ENCODE results near the gene NRN1.
"Not testable (repeated sequence)": the region's sequence is repeated elsewhere in the genome, so short reads cannot be mapped to it uniquely, and the experiment has no call there.

Gene NRN1, protein sequence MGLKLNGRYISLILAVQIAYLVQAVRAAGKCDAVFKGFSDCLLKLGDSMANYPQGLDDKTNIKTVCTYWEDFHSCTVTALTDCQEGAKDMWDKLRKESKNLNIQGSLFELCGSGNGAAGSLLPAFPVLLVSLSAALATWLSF

DNA sequence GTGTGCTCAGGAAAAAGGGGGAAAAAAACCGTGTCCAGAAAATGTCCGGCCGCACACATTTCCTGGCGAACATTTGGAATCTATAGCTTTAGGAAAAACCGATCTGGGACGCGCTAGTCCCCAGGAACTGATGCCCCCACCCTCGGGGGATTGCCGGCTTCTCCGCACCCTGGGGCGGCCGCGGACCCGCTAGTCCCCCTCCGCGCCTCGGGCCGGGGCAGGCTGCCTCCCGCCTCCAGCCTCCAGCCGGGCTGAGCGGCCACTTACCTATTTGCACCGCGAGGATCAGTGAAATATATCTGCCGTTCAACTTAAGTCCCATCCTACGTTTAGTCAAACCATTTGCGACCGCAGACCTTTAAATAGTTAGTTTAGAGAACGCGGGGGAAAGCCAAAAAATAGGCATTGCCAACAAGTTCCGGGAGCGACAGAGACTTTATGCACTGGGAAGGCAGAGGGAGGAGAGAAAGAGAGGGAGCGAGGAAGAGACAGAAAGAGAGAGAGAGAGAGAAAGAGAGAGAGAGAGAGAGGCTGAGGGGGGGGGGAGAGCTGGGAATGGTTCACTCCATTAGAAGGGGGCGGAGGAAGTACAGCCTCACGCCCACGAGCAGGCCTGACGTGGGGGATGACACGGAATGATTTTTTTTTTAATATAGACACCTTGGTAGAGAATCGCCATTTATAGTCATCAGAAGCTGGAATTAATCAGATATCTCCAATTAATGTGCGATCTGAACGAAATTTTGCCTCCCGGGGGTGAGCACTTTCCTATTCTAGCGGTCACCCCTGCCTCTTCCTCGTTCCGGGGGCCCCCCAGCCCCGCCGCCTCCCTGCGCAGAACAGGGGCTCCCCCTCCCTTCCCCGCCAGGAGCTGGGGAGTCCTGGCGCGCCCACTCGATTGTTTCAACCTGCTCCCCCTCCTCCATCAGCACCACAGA is at the start of gene NRN1:
TSS of gene NRN1 (minus strand) at position 498 of the 938 bp plus-strand sequence. CDS start at position 322, 176 bp downstream.
- no peak for DNase-seq (ENCODE audit: low spot score)

DNA sequence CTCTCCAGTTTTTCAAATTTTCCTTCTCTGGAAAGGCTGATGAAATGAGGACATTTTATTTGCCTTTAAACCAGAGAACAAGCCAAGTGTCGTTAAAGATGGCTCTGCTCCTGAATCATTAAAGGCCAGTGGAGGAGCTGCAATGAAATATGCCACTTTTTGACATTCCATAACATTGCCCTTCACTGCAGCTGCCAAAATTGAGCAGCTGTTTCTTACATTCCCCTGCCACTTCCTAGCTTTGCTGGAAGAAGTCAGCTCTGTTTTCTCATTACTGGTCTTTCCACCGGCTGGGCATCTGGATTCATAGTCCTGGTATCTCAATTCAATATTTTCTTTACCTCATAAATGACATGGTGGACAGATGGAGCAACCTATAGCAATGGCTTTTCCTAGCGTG is 45.5 kb upstream of the NRN1 start:
- DNase-seq (ENCODE audit: low spot score), result no peak

DNA sequence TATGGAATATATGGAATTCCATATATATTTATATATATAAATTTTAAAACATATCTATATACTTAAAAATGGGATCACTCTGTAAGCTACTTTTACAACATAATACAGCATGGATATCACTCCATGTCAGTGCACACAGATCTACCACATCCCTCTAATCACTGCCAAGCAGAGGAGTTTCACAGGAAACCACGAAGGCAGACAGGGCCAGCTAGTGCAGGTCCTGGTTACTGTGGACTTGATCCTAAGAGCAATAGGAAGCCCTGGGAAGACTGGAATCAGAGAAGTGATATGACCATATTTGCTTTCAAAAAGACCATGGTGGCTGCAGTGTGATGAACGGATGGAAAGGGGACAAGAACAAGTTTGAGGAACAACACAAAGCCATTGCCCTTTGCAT is 40.0 kb upstream of the NRN1 start:
- DNase-seq (ENCODE audit: low spot score), result no peak

DNA sequence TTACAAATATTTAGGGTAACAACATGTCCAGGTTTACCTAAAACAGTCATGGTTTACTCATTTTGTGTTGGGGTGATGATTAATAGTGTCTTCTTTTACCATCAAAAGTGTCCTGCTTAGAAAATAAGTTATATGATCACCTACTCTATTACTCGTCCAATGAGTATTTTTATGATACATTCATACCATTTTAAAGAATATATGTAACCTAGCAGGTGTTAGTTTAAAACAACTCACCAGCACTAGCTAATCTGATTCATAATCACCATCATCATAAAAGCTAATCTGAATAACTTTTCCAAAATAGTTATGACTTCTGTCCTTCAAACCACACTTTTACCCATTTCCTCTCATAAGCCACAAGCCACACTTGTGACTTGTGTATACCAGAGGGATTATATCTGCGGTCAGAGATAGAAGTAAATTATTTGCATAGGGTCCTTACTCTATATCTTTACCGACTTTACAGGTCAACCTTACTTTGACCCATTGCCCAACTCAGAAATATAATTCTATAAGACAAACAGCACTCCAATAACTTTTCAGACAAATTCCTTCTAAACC is 33.3 kb upstream of the NRN1 start:
- no peak for DNase-seq (ENCODE audit: low spot score)

DNA sequence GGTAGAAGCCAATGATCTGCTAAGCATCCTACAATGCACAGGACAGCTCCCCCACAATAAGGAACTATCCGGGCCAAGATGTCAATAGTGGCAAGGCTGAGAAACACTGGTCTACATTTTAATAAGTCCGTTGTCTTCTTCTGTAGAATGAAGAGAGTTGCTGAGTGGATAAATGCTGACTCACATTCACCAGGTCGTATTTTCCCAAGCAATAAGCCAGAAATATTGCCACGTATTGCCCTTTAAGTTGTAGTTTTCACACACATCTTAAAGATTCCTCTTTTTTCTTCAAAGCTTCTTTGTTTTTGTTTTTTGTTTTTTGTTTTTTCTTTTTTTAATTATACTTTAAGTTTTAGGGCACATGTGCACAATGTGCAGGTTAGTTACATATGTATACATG is 30.5 kb upstream of the NRN1 start:
- no peak for DNase-seq (ENCODE audit: low spot score)

DNA sequence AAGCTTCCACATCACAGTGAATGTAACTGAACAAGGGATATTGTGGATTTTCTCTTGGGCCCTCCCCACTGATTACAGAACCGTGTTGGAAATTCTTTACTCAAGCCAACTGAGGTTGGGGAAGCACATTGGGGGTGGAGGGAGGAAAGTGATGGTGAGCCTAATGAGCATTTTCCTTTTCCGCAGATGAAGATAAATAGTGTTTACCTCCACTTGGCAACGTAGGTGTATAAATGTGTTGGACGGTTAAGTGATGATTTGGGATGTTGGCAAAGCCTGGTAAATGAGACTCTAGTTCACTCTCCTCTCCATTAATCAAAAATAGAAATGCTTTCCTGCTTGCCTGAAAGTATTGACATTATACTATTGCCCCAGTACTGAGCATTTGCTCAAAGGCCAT is 27.1 kb upstream of the NRN1 start:
- DNase-seq (ENCODE audit: low spot score), result no peak

DNA sequence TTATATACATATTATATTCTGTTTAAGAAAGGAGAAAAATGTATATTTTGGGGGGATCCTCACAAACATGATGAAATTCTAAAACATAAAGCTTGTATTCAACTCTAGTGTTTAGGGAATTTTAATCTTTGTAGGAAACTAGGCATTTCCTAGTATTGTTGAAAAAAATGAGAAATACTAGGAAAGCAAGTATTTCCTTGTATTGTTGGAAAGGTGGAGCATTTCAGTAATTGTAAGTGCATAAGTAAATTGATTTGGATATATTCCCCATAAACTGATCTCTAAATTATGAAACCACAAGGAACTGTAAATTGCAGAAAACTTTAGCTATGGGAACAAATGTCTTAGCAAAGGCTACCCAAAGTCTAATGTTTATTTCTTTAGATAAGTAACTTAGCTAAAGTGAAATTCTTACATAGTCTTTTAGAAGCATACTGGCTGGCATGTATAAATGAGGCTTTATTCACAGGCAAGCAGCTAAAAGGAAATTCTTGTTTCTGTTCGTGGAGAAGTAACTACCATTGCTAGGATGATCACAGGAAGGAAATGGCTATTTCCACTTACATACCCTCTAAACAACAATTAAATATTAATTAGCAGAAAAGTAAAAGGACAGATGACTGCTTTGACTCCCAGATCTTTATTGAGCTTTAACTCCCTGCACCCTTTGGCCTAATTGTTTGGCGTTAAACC is 19.9 kb upstream of the NRN1 start:
- no peak for DNase-seq (ENCODE audit: low spot score)

DNA sequence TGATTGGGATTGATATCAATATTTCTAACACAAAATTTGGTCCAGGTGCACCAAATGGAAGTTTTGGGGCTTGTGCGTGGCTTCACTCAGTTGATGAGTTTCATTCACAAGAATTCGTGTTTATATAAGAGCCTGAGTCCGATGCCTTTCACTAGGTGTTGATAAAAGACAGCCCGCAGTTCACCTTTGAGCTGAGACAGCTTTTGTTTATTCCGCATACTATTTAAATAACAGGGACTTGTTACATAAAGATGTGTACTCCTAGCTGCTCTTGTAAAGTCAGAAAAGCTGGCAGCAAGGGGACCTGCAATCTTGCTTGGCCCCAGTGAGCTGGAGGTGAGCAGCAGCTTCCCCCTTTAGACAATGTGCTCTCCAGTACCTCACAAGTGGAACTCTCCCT is 19.0 kb upstream of the NRN1 start:
- no peak for DNase-seq (ENCODE audit: low spot score)

DNA sequence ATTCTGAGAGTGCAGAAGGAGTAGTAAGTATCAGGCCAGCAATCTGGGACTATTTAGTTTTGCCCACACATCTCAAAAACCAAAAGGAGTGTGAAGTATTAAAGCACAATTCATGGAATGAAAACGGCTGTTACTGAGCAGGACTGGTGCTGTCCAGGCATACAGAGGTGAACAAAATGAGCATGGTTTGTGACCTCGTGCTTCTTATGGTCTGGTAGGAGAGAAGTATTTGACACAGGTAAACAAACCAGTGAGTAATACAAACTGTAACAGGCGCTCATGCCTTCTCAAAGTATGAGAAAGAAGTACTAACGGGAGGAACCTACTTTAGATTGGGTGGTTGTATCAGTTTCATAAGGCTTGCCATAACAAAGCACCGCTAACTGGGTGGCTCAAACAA is 17.5 kb upstream of the NRN1 start:
- no peak for DNase-seq (ENCODE audit: low spot score)

DNA sequence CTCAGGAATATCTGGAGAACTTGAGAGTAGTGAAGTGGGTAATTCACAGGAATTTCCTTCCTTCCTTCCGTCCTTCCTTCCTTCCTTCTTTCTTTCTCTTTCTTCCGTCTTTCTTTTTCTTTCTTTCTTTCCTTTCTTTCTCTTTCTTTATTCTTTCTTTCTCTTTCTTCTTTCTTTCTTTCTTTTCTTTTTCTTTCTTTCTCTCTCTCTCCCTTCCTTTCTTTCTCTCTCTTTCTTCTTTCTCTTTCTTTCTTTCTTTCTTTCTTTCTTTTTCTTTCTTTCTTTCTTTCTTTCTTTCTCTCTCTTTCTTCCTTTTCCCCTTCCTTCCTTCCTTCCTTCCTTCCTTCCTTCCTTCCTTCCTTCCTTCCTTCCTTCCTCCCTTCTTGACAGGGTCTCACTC is 16.1 kb upstream of the NRN1 start:
- DNase-seq (ENCODE audit: low spot score), result not testable (repeated sequence)

DNA sequence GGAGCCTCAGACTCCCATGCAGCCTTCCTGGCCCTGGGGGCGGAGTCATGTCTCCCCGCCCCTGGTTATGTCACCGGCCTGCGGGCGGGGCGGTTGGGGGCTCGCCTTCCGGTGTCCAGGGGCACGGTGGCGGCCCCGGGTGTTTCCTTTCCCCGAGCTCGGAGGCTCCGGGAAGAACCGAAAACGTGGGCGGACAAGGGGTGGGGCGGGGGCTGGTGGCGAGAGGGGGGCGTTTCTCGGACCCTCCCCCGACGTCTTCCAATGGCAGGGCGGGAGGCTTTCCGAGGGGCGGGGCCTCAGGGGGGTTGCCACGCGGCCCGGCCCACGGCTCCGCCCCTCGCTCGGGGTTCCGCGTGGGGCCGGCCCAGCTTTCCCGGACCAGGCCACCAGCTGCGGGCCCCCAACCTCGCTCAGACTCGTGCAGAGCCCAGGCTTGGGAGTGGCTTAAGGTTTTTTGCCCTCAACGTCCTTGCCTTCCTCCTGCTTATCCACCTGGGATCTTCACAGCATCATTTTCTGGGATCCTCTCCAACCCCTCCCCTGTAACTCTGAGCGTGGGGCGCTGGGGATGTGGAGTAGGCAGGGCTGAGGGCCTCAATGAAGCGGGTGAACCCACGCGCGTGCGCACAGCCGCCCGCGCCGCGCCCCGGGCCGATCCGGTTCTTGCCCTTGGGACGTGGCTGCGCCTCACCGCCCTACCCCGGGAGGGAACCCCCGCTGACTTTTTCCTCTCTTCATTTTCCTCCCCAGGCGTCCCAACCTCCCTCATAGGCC is 2.1 kb upstream of the NRN1 start:
- DNase-seq (ENCODE audit: low spot score), result peak; percentile 93

DNA sequence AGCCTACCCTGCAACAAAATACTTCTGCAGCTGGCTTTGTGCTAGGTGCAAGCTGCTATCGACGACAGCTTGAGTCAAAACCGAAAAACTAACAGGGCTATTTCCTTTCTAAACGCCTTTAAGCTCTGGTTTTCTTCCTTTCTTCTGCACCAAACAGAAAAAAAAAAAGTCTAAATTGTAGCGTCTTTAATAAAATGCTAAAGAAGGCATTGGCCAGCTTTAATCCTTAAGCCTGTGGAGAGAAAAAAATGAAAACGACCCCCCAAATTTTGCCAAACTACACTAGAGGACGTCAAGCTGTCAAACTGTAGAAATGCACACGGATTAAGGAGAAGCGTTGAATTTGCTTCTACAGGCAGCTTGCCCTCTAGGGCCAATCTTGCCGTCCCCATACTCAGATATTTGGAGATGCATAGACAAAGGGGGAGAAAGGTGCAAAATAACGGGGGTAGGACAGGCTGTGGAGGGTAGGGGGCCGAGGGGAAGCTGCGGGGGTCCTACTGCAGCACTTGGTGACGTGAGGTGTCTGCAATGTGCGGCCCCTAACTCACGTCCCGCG is 1.4 kb upstream of the NRN1 start:
- DNase-seq (ENCODE audit: low spot score), result no peak

DNA sequence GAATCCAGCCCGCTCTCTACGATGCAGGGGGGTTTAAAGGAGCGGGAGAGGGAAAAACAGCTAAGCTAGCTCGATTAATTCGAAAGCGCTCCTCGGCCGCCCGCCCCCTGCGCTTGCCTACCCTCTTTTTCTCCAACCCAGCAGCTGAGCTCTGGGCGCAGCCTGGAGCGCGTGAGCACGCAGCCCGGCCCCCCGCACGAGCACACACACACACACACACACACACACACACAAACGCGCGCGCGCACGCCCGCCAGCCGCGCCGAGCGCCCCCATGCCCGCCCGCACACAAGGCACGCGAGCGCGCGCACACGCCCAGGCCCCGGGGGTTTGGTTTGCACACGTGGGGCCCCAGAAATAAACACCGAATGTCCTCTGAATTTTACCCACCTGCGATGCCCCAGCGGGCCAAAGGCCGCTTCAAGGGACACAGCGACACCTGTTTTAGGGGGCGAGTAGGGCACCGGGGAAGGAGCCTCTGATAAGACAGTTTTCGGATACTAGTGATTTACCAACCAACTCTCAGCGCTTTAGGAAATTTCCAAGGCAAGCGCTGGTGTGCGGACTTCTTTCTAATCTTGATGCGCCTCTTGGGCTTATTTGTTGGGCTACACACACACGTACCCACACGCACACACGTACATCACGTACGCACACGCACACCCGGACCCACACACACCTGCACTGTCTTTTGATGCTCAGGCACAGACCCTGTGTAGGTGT is 802 bp upstream of the NRN1 start:
- DNase-seq (ENCODE audit: low spot score), result peak; percentile 46

DNA sequence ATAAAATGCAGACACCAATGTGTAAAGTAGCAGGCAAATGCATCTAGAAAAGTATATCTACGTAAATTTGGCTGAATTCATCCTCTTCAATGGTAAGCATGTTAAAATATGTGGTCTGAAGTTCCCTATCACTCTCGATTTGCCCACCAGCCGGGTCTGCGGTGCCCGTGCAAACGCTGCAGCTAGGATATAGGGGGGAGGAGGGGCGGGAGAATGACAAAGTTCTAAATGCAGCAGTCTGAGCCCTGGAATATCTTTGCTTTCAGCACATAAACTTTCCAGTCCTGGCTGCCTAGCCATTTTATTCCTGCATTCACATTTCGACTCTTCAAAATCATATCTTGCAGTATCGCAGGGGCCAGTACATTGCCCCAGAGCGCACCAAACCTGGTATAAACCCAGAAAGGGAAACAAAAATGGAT is 708 bp downstream of the NRN1 start:
- DNase-seq (ENCODE audit: low spot score), result no peak

DNA sequence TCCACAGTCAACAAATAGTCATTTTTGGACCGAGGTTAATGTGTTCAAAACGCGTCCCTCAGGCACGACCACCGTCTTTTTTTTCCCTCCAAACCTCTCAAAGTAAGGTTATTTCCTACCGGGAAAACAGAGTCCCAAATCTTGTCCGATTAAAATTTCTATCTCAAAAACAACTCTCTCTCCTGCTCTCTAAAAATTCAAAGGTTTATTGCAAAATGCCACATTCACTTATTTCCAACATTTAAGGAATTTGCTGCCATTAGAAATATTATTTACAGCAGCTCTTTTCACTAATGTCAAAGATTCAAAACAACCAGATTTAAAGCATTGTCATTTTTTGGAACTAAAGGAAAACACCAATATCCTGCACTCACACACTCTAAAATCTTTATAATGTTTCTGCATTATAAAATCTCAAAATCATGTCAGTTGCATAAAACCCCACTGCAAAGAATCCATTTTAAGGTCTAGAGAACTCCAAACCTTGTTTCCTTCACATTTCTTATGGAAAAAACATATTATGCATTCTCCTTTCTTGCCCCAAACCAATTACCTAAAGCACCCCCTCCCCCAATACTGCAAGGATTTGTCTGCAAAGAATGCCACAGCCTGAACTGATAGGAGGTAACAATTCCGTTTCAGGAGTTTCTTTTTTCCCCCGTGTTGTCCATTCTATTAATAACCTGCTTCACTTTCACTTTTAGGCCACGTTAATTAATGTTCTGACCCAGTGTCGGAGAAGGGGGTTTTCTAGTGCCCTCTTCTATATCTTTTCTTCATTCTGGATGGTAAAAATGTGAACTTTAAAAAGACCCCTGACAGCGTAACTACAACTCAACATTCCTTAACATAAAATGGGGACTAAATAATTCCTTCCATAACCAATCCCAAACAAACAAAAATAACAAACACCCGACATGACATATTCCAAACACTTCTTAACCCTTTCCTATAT is 1.4 kb downstream of the NRN1 start:
- no peak for DNase-seq (ENCODE audit: low spot score)

DNA sequence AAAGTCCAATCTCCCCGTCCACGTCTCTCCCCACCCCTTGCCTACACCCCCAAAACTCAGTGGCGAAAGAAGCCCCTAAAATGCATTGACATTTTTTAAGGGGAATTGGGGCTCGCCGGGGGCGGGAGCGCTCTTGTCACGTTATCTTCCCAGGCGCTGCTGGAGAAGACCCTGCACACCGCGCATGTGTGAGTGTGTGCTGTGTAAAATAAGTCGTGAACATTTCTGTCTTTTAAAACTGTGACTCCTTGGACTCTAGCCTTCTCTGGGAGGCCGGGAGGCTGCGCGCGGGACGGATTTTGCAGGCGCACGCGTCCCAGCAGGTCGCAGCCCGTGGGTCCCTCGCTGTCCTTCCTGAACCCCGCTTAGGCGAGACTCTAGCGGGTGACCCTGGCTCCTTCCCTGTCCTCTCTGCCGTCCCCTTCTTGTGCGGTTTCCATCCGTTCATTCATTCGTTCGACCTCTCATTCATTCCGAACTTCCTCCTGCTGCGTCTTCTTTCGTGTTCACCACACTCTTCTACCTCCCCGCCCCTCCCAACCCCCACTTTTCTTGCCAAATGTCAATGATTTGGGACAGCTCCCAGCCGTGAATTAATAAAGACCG is 2.2 kb downstream of the NRN1 start:
- no peak for DNase-seq (ENCODE audit: low spot score)

DNA sequence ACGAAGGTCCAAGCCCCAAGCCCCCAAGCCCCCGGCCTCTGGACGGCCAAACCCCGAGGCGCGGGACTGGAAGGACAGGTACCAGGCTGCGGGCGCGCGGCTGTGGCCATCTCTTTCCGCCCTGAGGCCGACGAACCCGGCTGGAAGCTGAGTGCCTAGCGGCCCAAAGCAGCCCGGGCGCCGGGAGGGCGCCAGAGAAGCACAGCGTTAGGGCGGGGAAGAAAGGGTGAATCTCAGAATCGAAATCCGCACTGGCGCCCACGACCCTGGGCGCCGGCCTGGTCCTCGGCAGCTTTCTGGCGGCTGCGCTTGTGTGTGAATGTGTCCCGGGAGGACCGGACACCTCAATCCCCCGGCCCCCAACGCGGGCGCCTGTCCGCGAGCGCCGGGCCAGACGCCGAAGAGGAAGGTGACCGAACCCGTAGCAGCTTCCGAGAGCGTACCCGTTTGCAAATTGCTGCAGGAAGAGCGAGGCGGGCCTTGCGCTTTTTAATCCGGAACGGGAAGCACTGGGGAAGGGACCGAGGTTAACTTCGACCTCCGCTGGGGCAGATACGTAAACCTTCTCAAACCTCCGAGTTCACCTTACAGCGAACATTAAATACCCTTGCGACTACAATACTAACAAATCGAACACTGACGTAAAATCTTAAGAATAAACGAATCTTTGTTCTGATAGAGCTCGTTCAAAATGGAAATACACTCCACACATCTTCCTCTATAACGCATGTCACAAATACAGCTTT is 2.9 kb downstream of the NRN1 start:
- peak; percentile 43 for DNase-seq (ENCODE audit: low spot score)

DNA sequence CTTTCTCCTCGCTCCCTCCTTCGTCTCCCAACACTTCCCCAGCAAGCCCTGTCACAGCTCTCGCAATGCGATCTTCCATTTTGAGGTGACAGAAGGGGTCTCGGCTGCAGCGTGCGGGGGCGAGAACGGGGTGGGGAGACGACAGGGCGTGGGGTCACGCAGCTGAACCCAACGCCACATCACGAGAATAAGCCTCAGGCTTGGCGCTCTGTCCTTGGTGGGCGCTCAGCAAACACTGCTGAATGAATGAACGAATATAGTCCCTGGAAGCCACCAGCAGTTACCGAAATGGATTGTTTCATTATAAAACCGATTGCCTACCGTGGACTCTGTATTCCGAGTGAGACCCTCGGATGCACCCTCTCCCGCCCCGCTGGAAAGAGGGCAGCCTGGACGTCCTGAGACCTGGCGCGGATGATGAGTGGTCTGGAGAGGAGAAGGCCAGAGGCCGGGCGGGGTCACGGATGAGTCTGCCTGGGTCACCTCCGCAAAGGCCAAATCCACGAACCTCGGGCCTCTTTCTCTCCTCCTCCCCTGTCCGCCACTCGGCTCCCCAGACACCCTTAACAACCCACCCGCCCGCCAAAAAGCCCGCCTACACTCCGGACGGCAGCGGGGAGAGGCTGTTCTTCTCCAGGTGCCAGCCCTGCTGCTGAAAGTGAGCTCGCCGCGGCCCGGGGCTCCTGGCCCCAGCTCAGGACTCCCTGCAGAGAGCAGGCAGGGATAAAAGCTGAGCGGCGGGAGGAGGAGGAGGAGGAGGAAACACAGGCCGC is 3.7 kb downstream of the NRN1 start:
- no peak for DNase-seq (ENCODE audit: low spot score)

All from iPS-NIHi11 (cell line).